Lower leg skin (tissue), 4 donors: ENCODE results near the gene ARPP21. TPM values are rescaled to one million over a fixed set of nuclear protein-coding genes. Genes with fewer than 3 reads are reported as not detected.

Experiments
- DNase-seq, 2 donors: peaks; one replicate each; pipeline ENCODE4 v3.0.0-alpha.2; 2019; ENCODE audit warnings: low spot score in 2 of 2
- H3K4me3 ChIP-seq: fragments of 200-600 bp; sonication (generic); 2 replicates; pipeline ENCODE4 v1.5.1; 2017; ENCODE audit warnings: mild to moderate bottlenecking, low read depth; ENCODE audit not compliant: poor library complexity, severe bottlenecking
- CTCF ChIP-seq, 3 donors: fragments of 450-650 bp; IDR thresholded peaks; one replicate each; pipeline ENCODE4 v1.5.1; 2016; ENCODE audit warnings: antibody characterized with exemption in 3 of 3, mild to moderate bottlenecking in 3 of 3, moderate library complexity in 2 of 3
- POLR2A ChIP-seq, 2 donors: fragments of 450-650 bp; IDR thresholded peaks; one replicate each; pipeline ENCODE4 v1.6.1; 2016 to 2017; ENCODE audit warnings: antibody characterized with exemption in 2 of 2, mild to moderate bottlenecking in 1 of 2, moderate library complexity in 1 of 2
- WGBS, 2 donors: methylation state at CpG; one replicate each; pipeline ENCODE4 v1.1.5; 2018; 5-methylcytosine and 5-hydroxymethylcytosine counted together
- intact Hi-C: fragments of 100-400 bp; cut with DNase I; formaldehyde crosslinking; loops from one replicate; pipeline ENCODE4 v1.15.0; 2023; ENCODE audit warnings: low total_unique reads
- total RNA-seq, 4 donors: library from RNA; depleted of rRNA; stranded (reverse); fragments of >200 nt; gene quantifications; one replicate each; pipeline ENCODE4 v1.1.0, GENCODE V29; 2016

ARPP21 gene
- total RNA-seq, 4 donors from 2014 or later, result not detected

GRCh38 chr3:35678643-35679161, 39.4 kb downstream of the ARPP21 start:
- no peak for TF ChIP-seq CTCF (IDR thresholded peaks at IDR 0.05)
- no peak for TF ChIP-seq POLR2A (IDR thresholded peaks at IDR 0.05)
- intact Hi-C loops, result no loop called here
- no peak for DNase-seq
- H3K4me3 ChIP-seq, result no peak overlapping the region
- WGBS, 2 donors, result 58 to 65% methylated on average over 7 of the region's 7 CpGs

- 80 to 85% methylated on average over 14 of the region's 14 CpGs for WGBS, 2 donors
- TF ChIP-seq CTCF (IDR thresholded peaks at IDR 0.05), result no peak
- no peak for TF ChIP-seq POLR2A (IDR thresholded peaks at IDR 0.05)
- intact Hi-C loops, result no loop called here
- no peak for DNase-seq
- H3K4me3 ChIP-seq, result no peak overlapping the region
These were observed 40.2 kb downstream of the ARPP21 start for GRCh38 chr3:35679409-35680080.

DNA sequence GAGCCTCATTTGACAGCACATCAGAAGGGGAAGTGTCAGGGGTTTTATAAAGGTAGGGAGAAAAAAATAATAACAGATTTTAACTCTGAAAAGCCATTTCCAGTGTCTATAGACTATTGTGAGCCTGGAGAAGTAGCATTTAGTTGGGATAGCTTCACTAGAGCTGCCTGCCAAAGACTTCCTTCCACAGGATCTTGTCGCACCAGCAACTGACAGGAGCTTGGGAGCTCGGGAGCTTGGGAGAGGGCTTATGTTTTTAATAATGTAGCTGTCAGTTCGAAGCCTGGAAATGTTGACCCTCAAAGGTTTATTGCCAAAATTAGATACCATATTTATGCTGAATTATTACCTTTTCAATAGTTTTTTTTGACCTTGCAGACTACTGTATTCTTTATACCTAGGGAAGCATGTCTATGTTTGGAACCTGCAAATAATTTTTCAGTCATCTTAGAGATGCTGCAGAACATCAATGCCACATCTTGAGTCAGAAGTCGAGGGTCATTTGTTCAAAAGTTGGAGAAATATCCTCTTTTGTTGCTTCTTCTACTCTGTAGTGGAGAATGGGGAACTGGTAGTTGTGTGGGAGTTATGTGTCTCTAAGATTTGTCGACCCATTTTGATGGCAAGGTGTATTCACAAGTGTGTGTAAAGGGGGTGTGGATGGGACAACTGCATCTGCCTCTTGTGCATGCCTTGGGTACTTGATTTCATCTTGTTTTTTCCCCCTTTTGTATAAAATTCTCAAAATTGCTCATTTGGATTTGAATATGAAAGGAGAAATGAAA, 41.7 kb downstream of the ARPP21 start:
- intact Hi-C loops, result no loop called here
- no peak for DNase-seq
- H3K4me3 ChIP-seq, result no peak overlapping the region
- no peak for TF ChIP-seq POLR2A (IDR thresholded peaks at IDR 0.05)
- TF ChIP-seq CTCF (IDR thresholded peaks at IDR 0.05), result no peak
- 54 to 57% methylated on average over 5 of the region's 5 CpGs for WGBS, 2 donors

DNA sequence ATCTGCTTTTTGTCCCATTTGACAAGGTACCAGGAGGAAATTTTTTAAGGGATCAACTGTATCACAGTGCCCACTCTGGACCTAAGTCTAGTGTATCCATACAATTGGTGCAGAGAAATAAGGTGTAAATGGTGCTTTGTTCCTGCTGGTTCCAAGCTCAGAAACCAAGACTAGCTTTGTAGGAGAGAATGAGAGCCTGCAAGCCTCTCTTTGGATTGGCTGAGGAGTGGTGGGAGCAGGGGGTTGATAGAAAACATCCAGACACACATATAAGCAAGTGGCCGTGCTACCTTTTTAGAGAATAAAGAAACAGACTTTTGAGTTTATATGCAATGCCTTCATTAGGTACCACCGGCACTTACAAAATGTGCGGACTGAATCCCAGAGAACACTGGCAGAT, 45.8 kb downstream of the ARPP21 start:
- DNase-seq, result no peak
- intact Hi-C loops, result no loop called here
- H3K4me3 ChIP-seq, result no peak overlapping the region
- TF ChIP-seq CTCF (IDR thresholded peaks at IDR 0.05) (no peak), POLR2A (IDR thresholded peaks at IDR 0.05) (no peak)
- WGBS, 2 donors, result 89 to 93% methylated on average over 3 of the region's 3 CpGs

DNA sequence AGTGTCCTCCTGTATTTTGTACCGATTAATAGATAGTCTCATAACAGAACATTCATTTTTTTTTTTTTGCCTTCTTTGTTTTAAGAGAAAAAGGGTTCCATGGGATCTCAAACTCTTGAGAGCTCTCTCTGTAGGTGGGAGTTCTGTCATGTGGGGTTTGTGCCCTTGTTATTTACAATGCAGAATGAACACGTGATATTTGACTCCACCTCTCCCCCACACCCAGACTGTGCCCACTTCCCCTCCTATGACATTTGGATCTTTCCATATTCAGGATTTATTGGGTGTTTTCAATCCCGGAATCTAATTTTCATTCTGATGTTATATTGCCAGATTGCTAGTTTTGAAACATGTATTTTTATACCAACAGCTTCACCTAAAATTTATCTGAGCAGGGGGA, 49.5 kb downstream of the ARPP21 start:
- H3K4me3 ChIP-seq, result no peak overlapping the region
- DNase-seq, result no peak
- WGBS, 2 donors, result 72 to 78% methylated on average over 3 of the region's 3 CpGs
- TF ChIP-seq CTCF (IDR thresholded peaks at IDR 0.05), result no peak
- TF ChIP-seq POLR2A (IDR thresholded peaks at IDR 0.05), result no peak
- intact Hi-C loops, result no loop called here
